HEK293 (cell line): ENCODE measurements around the gene DCAF8.

ENCODE experiments used
- ATF2 ChIP-seq: fragments of 450-650 bp; formaldehyde crosslinking; IDR thresholded peaks from 2 replicates; pipeline ENCODE4 v1.5.1; 2016; ENCODE audit warnings: missing biosample characterization, missing genetic modification characterization, low read depth
- GLI4 ChIP-seq: fragments of 450-650 bp; formaldehyde crosslinking; IDR thresholded peaks from 2 replicates; pipeline ENCODE4 v1.5.1; 2016; ENCODE audit warnings: missing biosample characterization, missing genetic modification characterization
- PRDM4 ChIP-seq: fragments of 450-650 bp; formaldehyde crosslinking; IDR thresholded peaks from 2 replicates; pipeline ENCODE4 v1.5.1; 2017; ENCODE audit warnings: missing biosample characterization, missing genetic modification characterization
- SCRT1 ChIP-seq: fragments of 450-650 bp; formaldehyde crosslinking; IDR thresholded peaks from 2 replicates; pipeline ENCODE4 v1.5.1; 2016; ENCODE audit warnings: missing biosample characterization, missing genetic modification characterization, borderline replicate concordance
- TSHZ1 ChIP-seq: fragments of 450-650 bp; formaldehyde crosslinking; IDR thresholded peaks from 2 replicates; pipeline ENCODE4 v1.5.1; 2016; ENCODE audit warnings: missing biosample characterization, missing genetic modification characterization, borderline replicate concordance
- ZBTB10 ChIP-seq: fragments of 450-650 bp; formaldehyde crosslinking; IDR thresholded peaks from 2 replicates; pipeline ENCODE4 v1.5.1; 2016; ENCODE audit warnings: missing biosample characterization, missing genetic modification characterization
- ZBTB17 ChIP-seq: fragments of 450-650 bp; formaldehyde crosslinking; IDR thresholded peaks from 2 replicates; pipeline ENCODE4 v1.5.1; 2016; ENCODE audit warnings: missing biosample characterization, missing genetic modification characterization
- ZBTB6 ChIP-seq: fragments of 450-650 bp; formaldehyde crosslinking; IDR thresholded peaks from 2 replicates; pipeline ENCODE4 v1.5.1; 2017; ENCODE audit warnings: missing biosample characterization, missing genetic modification characterization
- ZNF112 ChIP-seq: fragments of 450-650 bp; formaldehyde crosslinking; IDR thresholded peaks from 2 replicates; pipeline ENCODE4 v1.5.0; 2017; ENCODE audit warnings: missing biosample characterization, missing genetic modification characterization
- ZNF174 ChIP-seq: fragments of 450-650 bp; formaldehyde crosslinking; IDR thresholded peaks from 2 replicates; pipeline ENCODE4 v1.5.0; 2017; ENCODE audit warnings: missing biosample characterization, mild to moderate bottlenecking, missing genetic modification characterization
- ZNF175 ChIP-seq: fragments of 450-650 bp; formaldehyde crosslinking; IDR thresholded peaks from 2 replicates; pipeline ENCODE4 v1.5.1; 2016; ENCODE audit warnings: missing biosample characterization, missing genetic modification characterization
- ZNF214 ChIP-seq: fragments of 450-650 bp; formaldehyde crosslinking; IDR thresholded peaks from 2 replicates; pipeline ENCODE4 v1.5.1; 2017; ENCODE audit warnings: missing biosample characterization, mild to moderate bottlenecking, missing genetic modification characterization, borderline replicate concordance
- ZNF221 ChIP-seq: fragments of 450-650 bp; formaldehyde crosslinking; IDR thresholded peaks from 2 replicates; pipeline ENCODE4 v1.5.1; 2017; ENCODE audit warnings: missing biosample characterization, missing genetic modification characterization, borderline replicate concordance
- ZNF24 ChIP-seq: fragments of 450-650 bp; formaldehyde crosslinking; IDR thresholded peaks from 2 replicates; pipeline ENCODE4 v1.5.1; 2016; ENCODE audit warnings: missing biosample characterization, missing genetic modification characterization
- ZNF302 ChIP-seq: fragments of 450-650 bp; formaldehyde crosslinking; IDR thresholded peaks from 2 replicates; pipeline ENCODE4 v1.5.1; 2016; ENCODE audit warnings: missing biosample characterization, missing genetic modification characterization, low read depth
- ZNF335 ChIP-seq: fragments of 450-650 bp; formaldehyde crosslinking; conservative IDR thresholded peaks from 2 replicates; pipeline ENCODE4 v1.5.1; 2016; ENCODE audit warnings: missing biosample characterization, missing genetic modification characterization
- ZNF362 ChIP-seq: fragments of 450-650 bp; formaldehyde crosslinking; IDR thresholded peaks from 2 replicates; pipeline ENCODE4 v1.5.1; 2016; ENCODE audit warnings: missing biosample characterization, missing genetic modification characterization
- ZNF423 ChIP-seq: fragments of 450-650 bp; formaldehyde crosslinking; IDR thresholded peaks from 2 replicates; pipeline ENCODE4 v1.5.1; 2016; ENCODE audit warnings: missing biosample characterization, missing genetic modification characterization
- ZNF558 ChIP-seq: fragments of 450-650 bp; formaldehyde crosslinking; IDR thresholded peaks from 2 replicates; pipeline ENCODE4 v1.5.1; 2016; ENCODE audit warnings: missing biosample characterization, missing genetic modification characterization
- ZNF571 ChIP-seq: fragments of 450-650 bp; formaldehyde crosslinking; IDR thresholded peaks from 2 replicates; pipeline ENCODE4 v1.5.0; 2017; ENCODE audit warnings: missing biosample characterization, missing genetic modification characterization
- ZNF585B ChIP-seq: fragments of 450-650 bp; formaldehyde crosslinking; IDR thresholded peaks from 2 replicates; pipeline ENCODE4 v1.5.1; 2016; ENCODE audit warnings: missing biosample characterization, missing genetic modification characterization
- ZNF645 ChIP-seq: fragments of 450-650 bp; formaldehyde crosslinking; IDR thresholded peaks from 2 replicates; pipeline ENCODE4; 2016; ENCODE audit warnings: missing biosample characterization, missing genetic modification characterization

Gene DCAF8

GRCh38 chr1:160261893-160262794 lies at the start of gene DCAF8 (continued):
- no peak for TF ChIP-seq ZNF221
- no peak for TF ChIP-seq ZNF558 (tag by site-specific recombination)
- no peak for TF ChIP-seq SCRT1 (tag by site-specific recombination)
- peak; percentile 42; the same call in 1 of the 2 replicates for TF ChIP-seq PRDM4 (tag by site-specific recombination)
- TF ChIP-seq ZNF175: no peak
- TF ChIP-seq ZNF585B (tag by site-specific recombination): peak; percentile 37
- TF ChIP-seq ZNF112 (tag by site-specific recombination): no peak
- TF ChIP-seq ZNF362 (tag by site-specific recombination): no peak
- no peak for TF ChIP-seq ZNF174
- TF ChIP-seq ZNF571: no peak
- peak; percentile 68 for TF ChIP-seq ZNF335
- TF ChIP-seq ZNF645 (tag by site-specific recombination): no peak
- TF ChIP-seq ATF2 (tag by site-specific recombination): no peak
- TF ChIP-seq ZNF423: peak; percentile 44; the same call in 1 of the 2 replicates
- no peak; the same call in 1 of the 2 replicates for TF ChIP-seq ZNF214
- TF ChIP-seq TSHZ1 (tag by site-specific recombination): no peak; the same call in 1 of the 2 replicates
- peak; percentile 48; the same call in 1 of the 2 replicates for TF ChIP-seq ZBTB10 (tag by site-specific recombination)
- TF ChIP-seq ZNF24 (tag by site-specific recombination): peak; percentile 84
- TF ChIP-seq GLI4 (tag by site-specific recombination): peak; percentile 79; the same call in 1 of the 2 replicates
- TF ChIP-seq ZBTB6 (tag by site-specific recombination): peak; percentile 43; the same call in 1 of the 2 replicates
- peak; percentile 93 for TF ChIP-seq ZBTB17 (tag by site-specific recombination)
- TF ChIP-seq ZNF302 (tag by site-specific recombination): no peak
